IPS-20b (cell line): ENCODE data around the gene DSE.

ENCODE experiments used
- H3K27ac ChIP-seq: one replicate; pipeline ENCODE4 v1.5.1; 2013; ENCODE audit warnings: low read length
- H3K27me3 ChIP-seq: 2 replicates; pipeline ENCODE4 v1.6.1; 2013; ENCODE audit warnings: mild to moderate bottlenecking, low read length, inconsistent platforms; ENCODE audit not compliant: insufficient read depth
- H3K36me3 ChIP-seq: 2 replicates; pipeline ENCODE4 v1.6.1; 2013; ENCODE audit warnings: low read depth, mild to moderate bottlenecking, inconsistent platforms, low read length, moderate library complexity; ENCODE audit not compliant: insufficient read depth
- H3K4me1 ChIP-seq: 2 replicates; pipeline ENCODE4 v1.6.1; 2013; ENCODE audit warnings: mild to moderate bottlenecking, control low read depth, inconsistent platforms, low read length, moderate library complexity; ENCODE audit not compliant: insufficient read depth
- H3K4me3 ChIP-seq: 2 replicates; pipeline ENCODE4 v1.5.1; 2013; ENCODE audit warnings: mild to moderate bottlenecking, low read length, inconsistent platforms
- H3K9ac ChIP-seq: 2 replicates; pipeline ENCODE4 v1.6.1; 2013; ENCODE audit warnings: low read depth, mild to moderate bottlenecking, inconsistent platforms, low read length, moderate library complexity
- H3K9me3 ChIP-seq: 2 replicates; pipeline ENCODE4 v1.6.1; 2013; ENCODE audit warnings: mild to moderate bottlenecking, low read depth, low read length, inconsistent platforms; ENCODE audit not compliant: insufficient read depth

DSE gene

DNA sequence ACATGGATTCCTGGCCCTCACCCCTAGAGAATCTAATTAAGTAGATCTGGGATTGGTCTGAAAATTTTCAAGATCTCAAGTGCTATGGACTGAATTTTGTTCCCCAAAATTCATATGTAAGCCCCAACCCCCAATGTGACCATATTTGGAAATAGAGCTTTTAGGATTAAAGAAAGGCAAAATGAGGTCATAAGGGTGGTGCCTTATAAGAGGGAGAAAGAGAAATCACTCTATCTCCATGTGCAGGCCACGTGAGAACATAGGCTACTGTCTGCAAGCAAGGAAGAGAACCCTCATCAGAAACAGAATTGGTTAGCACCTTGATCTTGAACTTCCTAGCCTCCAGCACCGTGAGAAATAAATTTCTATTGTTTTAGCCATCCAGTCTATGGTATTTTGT, 8.5 kb upstream of the DSE start:
- H3K9ac ChIP-seq: no peak overlapping the region

DNA sequence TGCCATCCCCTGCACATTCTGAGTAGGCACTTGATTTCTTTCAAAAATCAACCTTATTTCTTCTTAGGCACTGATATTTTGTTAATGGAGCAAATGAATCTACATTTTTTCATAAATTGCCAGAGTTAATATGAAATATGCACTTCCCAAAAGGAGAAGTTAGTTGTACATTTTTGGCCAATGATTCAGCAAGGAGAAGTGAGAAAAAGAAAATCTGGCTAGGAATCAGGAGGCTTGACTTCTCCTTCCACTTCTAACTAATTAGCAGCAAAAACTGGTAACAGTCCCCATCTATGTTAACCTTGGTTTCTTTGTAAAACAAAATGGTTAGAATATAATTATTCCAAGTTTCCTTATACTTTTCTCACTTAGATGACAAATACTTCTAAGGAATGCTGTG, 7.0 kb upstream of the DSE start:
- no peaks in the 10 kb centered on the region for H3K4me1 ChIP-seq
- no peak overlapping the region for H3K27ac ChIP-seq
- H3K9me3 ChIP-seq: no peaks in the 10 kb centered on the region
- H3K36me3 ChIP-seq: no peaks in the 10 kb centered on the region
- H3K27me3 ChIP-seq: no peaks in the 10 kb centered on the region
- H3K4me3 ChIP-seq: no peak overlapping the region
- no peak overlapping the region for H3K9ac ChIP-seq

More for the DNA sequence above, 8.5 kb upstream of the DSE start:
- Histone ChIP-seq H3K4me1 (no peaks in the 10 kb centered on the region), H3K27ac (no peak overlapping the region), H3K36me3 (no peaks in the 10 kb centered on the region), H3K4me3 (no peak overlapping the region), H3K27me3 (no peaks in the 10 kb centered on the region), H3K9me3 (no peaks in the 10 kb centered on the region)

DNA sequence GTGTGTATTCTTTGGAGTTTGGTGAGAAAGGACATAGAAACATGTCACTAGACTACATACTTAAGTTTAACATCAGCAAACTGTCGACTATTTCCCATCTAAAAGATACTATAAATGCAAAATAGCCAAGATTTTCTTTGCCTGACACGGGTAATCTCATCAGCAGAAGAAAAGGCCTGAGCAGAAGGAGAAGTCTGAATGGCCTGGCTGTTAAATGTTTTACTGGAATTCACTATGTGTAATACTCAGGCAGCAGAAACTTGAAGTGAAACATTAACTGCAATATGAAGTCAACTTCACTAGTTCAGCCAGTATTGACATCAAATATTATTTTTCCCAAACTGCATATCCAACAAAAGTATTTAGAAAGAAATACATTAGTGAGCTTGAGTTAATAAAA, 6.4 kb upstream of the DSE start:
- no peaks in the 10 kb centered on the region; the same call in 1 of the 2 replicates for H3K4me1 ChIP-seq
- no peak overlapping the region for H3K4me3 ChIP-seq
- H3K9me3 ChIP-seq: no peaks in the 10 kb centered on the region
- no peak overlapping the region for H3K27ac ChIP-seq
- no peaks in the 10 kb centered on the region for H3K36me3 ChIP-seq
- no peaks in the 10 kb centered on the region for H3K27me3 ChIP-seq
- no peak overlapping the region for H3K9ac ChIP-seq

- Histone ChIP-seq H3K9ac (no peak overlapping the region), H3K27me3 (no peaks in the 10 kb centered on the region), H3K36me3 (no peaks in the 10 kb centered on the region), H3K4me1 (peaks cover 7% of the 10 kb centered on the region; the same call in 1 of the 2 replicates), H3K9me3 (no peaks in the 10 kb centered on the region), H3K27ac (no peak overlapping the region), H3K4me3 (no peak overlapping the region)
Measured at GRCh38 chr6:116365743-116366142, 5.0 kb upstream of the DSE start.

- no peak overlapping the region for H3K9ac ChIP-seq
- H3K36me3 ChIP-seq: no peaks in the 10 kb centered on the region
- H3K9me3 ChIP-seq: no peaks in the 10 kb centered on the region
- H3K4me3 ChIP-seq: no peak overlapping the region
- no peaks in the 10 kb centered on the region for H3K27me3 ChIP-seq
- no peak overlapping the region for H3K27ac ChIP-seq
- H3K4me1 ChIP-seq: peaks cover 7% of the 10 kb centered on the region; the same call in 1 of the 2 replicates
Measured at GRCh38 chr6:116366740-116367275, 3.9 kb upstream of the DSE start.

GRCh38 chr6:116369540-116369939, 1.2 kb upstream of the DSE start:
- Histone ChIP-seq H3K9ac (peak overlapping the region; percentile 83; the same call in 1 of the 2 replicates), H3K4me1 (peaks cover 9% of the 10 kb centered on the region; the same call in 1 of the 2 replicates), H3K27ac (no peak overlapping the region), H3K27me3 (no peaks in the 10 kb centered on the region), H3K4me3 (peak overlapping the region; percentile 85), H3K36me3 (no peaks in the 10 kb centered on the region), H3K9me3 (no peaks in the 10 kb centered on the region)

DNA sequence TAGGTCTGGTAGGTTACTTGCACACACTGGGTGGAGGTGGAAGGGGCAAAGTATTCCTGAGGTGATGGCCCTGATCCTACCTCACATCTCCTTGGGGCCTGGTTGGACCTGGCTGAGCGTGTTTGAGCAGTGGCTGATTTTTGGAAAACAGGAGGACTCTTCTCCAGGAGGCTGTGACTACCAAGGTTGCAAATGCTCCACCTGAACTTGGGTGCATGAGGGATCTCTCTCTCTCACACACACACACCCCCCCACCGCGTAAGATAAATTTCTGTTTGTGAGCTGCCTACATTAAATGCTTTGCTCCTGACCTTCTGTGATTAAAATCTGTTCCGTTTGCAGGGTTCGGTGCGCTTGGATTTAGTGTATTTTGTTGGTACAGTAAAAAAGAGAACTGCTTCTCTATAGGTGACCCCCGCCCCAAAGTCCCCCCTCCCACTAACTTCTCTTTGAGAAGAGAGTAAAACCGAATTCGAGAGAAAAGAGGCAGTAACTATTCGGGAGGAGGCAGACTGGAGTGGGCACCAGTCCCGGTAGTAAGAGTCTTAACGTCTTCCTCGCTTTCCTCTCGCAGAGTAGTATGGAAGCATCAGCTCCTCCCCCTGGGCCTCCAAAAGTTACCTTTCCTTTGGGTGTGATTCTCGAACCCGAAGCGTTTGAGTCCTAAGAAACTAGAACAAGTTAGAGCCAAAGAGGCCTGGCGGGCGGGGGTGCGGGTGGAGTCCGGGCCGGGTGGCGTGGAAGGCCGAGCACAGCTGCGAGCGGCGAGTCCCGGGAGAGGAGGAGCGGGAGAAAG, 585 bp upstream of the DSE start:
- H3K4me1 ChIP-seq: peaks cover 9% of the 10 kb centered on the region; the same call in 1 of the 2 replicates
- peak overlapping the region; percentile 52 for H3K27ac ChIP-seq

DNA sequence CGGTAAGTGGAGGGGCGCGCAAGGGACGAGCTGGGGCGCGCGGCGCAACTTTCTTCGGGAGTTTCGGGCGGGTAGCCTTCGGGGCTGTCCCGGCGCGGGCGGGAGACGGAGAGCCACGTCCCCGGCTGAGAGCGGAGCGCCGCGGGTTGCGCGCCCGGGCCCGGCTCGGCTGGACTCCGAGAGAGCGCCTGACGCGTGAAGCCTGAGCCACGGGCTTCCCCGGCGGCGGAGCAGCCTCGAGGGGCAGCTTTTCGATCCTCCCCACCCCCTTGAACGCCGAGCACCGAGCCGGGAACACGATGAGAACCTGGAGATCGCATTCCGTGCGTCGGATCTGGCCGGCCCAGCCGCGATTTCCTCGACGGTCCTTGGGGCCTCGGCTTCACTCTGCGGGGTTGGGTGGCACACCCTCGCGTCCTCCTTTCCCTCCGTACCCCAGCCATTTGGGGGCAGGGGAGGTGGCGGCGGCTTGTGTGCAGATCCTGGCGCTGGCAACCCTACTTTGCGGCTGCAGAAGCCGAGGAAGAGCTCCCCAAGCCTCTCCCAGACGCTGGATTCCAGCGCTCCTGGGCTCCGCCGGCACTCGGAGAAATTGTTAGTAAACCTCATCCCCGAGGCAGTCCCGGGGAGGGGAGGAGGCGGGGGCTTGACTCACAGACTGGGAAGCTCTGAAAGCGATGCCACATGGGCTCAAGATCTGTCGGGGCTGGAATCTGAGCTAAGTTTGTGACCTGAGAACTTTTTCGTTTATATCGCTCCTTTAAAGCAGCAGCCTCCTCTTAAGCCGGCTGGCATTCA, 572 bp downstream of the DSE start:
- Histone ChIP-seq H3K27ac (peak overlapping the region; percentile 90), H3K36me3 (no peaks in the 10 kb centered on the region), H3K27me3 (no peaks in the 10 kb centered on the region), H3K4me1 (peaks cover 15% of the 10 kb centered on the region), H3K9me3 (no peaks in the 10 kb centered on the region), H3K9ac (peak overlapping the region; percentile 83), H3K4me3 (peak overlapping the region; percentile 85)

More for the DNA sequence above, 585 bp upstream of the DSE start:
- H3K9ac ChIP-seq: peak overlapping the region; percentile 83; the same call in 1 of the 2 replicates
- H3K4me3 ChIP-seq: peak overlapping the region; percentile 85
- no peaks in the 10 kb centered on the region for H3K9me3 ChIP-seq
- no peaks in the 10 kb centered on the region for H3K27me3 ChIP-seq
- no peaks in the 10 kb centered on the region for H3K36me3 ChIP-seq

GRCh38 chr6:116371918-116372209, 1.1 kb downstream of the DSE start:
- Histone ChIP-seq H3K4me1 (peaks cover 20% of the 10 kb centered on the region), H3K4me3 (peak overlapping the region; percentile 85), H3K36me3 (no peaks in the 10 kb centered on the region), H3K9me3 (no peaks in the 10 kb centered on the region), H3K27ac (no peak overlapping the region), H3K9ac (peak overlapping the region; percentile 83), H3K27me3 (no peaks in the 10 kb centered on the region)

DNA sequence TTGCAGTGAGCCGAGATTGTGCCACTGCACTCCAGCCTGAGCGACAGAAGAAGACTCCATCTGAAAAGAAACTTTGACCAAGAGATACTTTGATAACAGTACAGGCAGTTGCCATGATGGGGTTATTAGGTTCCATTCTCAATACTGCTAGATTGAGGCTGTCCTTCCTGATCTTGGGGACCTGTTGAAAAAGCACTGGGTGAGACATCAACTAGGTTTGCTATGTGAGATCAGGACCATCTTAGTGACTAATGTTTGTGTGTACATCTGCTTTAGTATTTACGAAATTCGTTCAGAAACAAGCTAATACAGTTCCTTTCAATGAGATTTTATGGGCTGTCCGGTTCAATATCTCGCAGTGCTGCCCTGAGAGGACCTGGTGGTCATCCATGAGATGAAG, 2.6 kb downstream of the DSE start:
- Histone ChIP-seq H3K9me3 (no peaks in the 10 kb centered on the region), H3K9ac (no peak overlapping the region), H3K4me3 (no peak overlapping the region), H3K4me1 (peaks cover 31% of the 10 kb centered on the region), H3K27me3 (no peaks in the 10 kb centered on the region), H3K27ac (no peak overlapping the region), H3K36me3 (no peaks in the 10 kb centered on the region)

DNA sequence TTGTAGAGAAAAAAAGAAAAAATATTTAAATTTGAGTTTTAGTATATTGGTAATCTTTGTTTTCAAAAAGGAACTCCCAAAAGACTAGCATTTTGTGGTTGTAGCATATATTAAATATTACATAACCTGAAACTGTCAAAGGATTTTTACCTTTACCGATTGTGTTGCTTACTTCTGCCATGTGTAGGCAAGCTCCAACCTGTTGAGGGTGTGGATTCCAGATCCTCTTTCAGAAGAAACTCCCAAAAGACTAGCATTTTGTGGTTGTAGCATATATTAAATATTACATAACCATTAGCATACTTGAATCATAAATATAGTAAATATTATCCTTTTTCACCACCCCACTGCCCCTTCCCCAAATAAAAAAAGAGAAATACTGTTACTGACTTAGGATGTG, 3.2 kb downstream of the DSE start:
- Histone ChIP-seq H3K9me3 (no peaks in the 10 kb centered on the region), H3K27me3 (no peaks in the 10 kb centered on the region), H3K9ac (no peak overlapping the region), H3K36me3 (no peaks in the 10 kb centered on the region), H3K4me1 (peaks cover 31% of the 10 kb centered on the region), H3K27ac (no peak overlapping the region), H3K4me3 (no peak overlapping the region)

GRCh38 chr6:116374586-116374985, 3.8 kb downstream of the DSE start:
- H3K36me3 ChIP-seq: no peaks in the 10 kb centered on the region
- peaks cover 29% of the 10 kb centered on the region for H3K4me1 ChIP-seq
- no peaks in the 10 kb centered on the region for H3K9me3 ChIP-seq
- no peak overlapping the region for H3K4me3 ChIP-seq
- H3K9ac ChIP-seq: no peak overlapping the region
- H3K27ac ChIP-seq: no peak overlapping the region
- no peaks in the 10 kb centered on the region for H3K27me3 ChIP-seq
